ENCODE data around the gene URB2. TPM values are rescaled to one million over a fixed set of nuclear protein-coding genes. Genes with fewer than 3 reads are reported as not detected.

Gene URB2
- total RNA-seq, 1 experiment from 2014 or later = 24.6 TPM

DNA sequence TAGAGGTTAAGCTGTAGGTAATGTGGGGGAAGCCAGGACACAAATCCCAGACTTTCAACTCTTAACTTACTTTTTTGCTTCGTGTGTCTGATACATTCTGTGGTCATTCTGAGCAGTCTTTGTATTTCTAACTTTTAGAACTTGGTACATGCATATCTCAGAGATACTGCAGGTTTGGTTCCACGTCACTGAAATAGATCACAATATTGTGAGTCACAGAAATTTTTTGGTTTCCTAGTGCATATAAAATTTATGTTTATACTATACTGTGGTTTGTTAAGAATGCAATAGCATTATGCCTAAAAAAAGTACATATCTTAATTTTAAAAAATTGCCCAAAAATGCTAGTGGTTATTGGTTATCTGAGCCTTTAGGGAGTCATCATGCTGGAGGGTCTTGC is 3.2 kb downstream of the URB2 start:
- Mint-ChIP-seq H3K27ac (no peak overlapping the region), H3K9me3 (no peaks in the 10 kb centered on the region), H3K27me3 (ENCODE audit: low read depth) (no peaks in the 10 kb centered on the region), H3K4me3 (no peak overlapping the region), H3K36me3 (peaks cover 19% of the 10 kb centered on the region), H3K4me1 (peaks cover 18% of the 10 kb centered on the region)
- CTCF ChIA-PET = no interaction called here
- DNase-seq (ENCODE audit: low spot score) (no peak), ATAC-seq (no peak)
- TF ChIP-seq, protein P1, sequence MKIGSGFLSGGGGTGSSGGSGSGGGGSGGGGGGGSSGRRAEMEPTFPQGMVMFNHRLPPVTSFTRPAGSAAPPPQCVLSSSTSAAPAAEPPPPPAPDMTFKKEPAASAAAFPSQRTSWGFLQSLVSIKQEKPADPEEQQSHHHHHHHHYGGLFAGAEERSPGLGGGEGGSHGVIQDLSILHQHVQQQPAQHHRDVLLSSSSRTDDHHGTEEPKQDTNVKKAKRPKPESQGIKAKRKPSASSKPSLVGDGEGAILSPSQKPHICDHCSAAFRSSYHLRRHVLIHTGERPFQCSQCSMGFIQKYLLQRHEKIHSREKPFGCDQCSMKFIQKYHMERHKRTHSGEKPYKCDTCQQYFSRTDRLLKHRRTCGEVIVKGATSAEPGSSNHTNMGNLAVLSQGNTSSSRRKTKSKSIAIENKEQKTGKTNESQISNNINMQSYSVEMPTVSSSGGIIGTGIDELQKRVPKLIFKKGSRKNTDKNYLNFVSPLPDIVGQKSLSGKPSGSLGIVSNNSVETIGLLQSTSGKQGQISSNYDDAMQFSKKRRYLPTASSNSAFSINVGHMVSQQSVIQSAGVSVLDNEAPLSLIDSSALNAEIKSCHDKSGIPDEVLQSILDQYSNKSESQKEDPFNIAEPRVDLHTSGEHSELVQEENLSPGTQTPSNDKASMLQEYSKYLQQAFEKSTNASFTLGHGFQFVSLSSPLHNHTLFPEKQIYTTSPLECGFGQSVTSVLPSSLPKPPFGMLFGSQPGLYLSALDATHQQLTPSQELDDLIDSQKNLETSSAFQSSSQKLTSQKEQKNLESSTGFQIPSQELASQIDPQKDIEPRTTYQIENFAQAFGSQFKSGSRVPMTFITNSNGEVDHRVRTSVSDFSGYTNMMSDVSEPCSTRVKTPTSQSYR (CRISPR knock-in tag; IDR thresholded peaks at IDR 0.05) = no peak
- TF ChIP-seq ZNF263 (CRISPR knock-in tag; IDR thresholded peaks at IDR 0.05; ENCODE audit: low read depth) (no peak), ELF4 (CRISPR knock-in tag; IDR thresholded peaks at IDR 0.05; ENCODE audit: low read depth) (no peak), NR2C2 (CRISPR knock-in tag; IDR thresholded peaks at IDR 0.05) (no peak), ZNF138 (CRISPR knock-in tag; conservative IDR thresholded peaks at IDR 0.05) (no peak), RORB (CRISPR knock-in tag; IDR thresholded peaks at IDR 0.05) (no peak), MYBL2 (CRISPR knock-in tag; IDR thresholded peaks at IDR 0.05) (no peak), SMAD3 (CRISPR knock-in tag; IDR thresholded peaks at IDR 0.05; ENCODE audit: borderline replicate concordance) (no peak), FOXP1 (CRISPR knock-in tag; IDR thresholded peaks at IDR 0.05; ENCODE audit: borderline replicate concordance) (no peak), ZNF317 (CRISPR knock-in tag; IDR thresholded peaks at IDR 0.05; ENCODE audit: borderline replicate concordance, low read depth) (no peak), CREM (CRISPR knock-in tag; IDR thresholded peaks at IDR 0.05) (no peak), GRHL2 (CRISPR knock-in tag; IDR thresholded peaks at IDR 0.05; ENCODE audit: insufficient replicate concordance, severe bottlenecking) (no peak)
- TF ChIP-seq, protein P2, sequence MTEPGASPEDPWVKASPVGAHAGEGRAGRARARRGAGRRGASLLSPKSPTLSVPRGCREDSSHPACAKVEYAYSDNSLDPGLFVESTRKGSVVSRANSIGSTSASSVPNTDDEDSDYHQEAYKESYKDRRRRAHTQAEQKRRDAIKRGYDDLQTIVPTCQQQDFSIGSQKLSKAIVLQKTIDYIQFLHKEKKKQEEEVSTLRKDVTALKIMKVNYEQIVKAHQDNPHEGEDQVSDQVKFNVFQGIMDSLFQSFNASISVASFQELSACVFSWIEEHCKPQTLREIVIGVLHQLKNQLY (CRISPR knock-in tag; IDR thresholded peaks at IDR 0.05) = no peak
- TF ChIP-seq, protein P3, sequence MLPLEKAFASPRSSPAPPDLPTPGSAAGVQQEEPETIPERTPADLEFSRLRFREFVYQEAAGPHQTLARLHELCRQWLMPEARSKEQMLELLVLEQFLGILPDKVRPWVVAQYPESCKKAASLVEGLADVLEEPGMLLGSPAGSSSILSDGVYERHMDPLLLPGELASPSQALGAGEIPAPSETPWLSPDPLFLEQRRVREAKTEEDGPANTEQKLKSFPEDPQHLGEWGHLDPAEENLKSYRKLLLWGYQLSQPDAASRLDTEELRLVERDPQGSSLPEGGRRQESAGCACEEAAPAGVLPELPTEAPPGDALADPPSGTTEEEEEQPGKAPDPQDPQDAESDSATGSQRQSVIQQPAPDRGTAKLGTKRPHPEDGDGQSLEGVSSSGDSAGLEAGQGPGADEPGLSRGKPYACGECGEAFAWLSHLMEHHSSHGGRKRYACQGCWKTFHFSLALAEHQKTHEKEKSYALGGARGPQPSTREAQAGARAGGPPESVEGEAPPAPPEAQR (CRISPR knock-in tag; IDR thresholded peaks at IDR 0.05) = no peak
- TF ChIP-seq, protein P4, sequence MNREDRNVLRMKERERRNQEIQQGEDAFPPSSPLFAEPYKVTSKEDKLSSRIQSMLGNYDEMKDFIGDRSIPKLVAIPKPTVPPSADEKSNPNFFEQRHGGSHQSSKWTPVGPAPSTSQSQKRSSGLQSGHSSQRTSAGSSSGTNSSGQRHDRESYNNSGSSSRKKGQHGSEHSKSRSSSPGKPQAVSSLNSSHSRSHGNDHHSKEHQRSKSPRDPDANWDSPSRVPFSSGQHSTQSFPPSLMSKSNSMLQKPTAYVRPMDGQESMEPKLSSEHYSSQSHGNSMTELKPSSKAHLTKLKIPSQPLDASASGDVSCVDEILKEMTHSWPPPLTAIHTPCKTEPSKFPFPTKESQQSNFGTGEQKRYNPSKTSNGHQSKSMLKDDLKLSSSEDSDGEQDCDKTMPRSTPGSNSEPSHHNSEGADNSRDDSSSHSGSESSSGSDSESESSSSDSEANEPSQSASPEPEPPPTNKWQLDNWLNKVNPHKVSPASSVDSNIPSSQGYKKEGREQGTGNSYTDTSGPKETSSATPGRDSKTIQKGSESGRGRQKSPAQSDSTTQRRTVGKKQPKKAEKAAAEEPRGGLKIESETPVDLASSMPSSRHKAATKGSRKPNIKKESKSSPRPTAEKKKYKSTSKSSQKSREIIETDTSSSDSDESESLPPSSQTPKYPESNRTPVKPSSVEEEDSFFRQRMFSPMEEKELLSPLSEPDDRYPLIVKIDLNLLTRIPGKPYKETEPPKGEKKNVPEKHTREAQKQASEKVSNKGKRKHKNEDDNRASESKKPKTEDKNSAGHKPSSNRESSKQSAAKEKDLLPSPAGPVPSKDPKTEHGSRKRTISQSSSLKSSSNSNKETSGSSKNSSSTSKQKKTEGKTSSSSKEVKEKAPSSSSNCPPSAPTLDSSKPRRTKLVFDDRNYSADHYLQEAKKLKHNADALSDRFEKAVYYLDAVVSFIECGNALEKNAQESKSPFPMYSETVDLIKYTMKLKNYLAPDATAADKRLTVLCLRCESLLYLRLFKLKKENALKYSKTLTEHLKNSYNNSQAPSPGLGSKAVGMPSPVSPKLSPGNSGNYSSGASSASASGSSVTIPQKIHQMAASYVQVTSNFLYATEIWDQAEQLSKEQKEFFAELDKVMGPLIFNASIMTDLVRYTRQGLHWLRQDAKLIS (CRISPR knock-in tag; IDR thresholded peaks at IDR 0.05; ENCODE audit: borderline replicate concordance) = no peak
- TF ChIP-seq, protein P5, sequence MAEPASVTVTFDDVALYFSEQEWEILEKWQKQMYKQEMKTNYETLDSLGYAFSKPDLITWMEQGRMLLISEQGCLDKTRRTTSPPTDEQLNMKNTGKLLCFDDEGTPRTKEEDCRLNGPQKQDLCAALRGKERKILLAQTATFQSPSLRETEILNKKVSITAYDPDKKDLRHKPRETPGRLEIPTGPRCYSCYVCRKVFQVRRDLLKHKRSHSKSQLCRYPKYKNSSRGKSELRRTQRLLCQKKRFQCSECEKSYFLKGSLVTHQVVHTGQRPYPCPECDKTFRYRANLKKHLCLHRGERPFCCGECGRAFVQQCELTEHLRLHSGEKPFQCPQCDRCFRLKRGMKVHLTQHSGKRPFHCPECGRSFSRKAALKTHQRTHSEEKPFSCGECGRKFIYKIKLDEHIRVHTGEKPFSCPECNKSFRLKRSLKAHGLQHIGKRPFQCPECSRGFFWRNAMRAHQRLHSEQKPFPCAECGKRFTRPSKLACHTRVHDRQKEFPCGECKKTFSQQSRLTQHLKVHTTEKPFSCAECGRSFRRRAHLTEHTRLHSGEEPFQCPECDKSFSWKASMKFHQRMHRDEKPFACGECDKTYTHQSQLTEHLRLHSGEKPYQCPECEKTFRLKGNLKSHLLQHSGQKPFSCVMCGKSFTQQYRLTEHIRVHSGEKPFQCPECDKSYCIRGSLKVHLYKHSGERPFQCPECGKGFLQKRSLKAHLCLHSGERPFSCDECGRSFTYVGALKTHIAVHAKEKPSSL (CRISPR knock-in tag; conservative IDR thresholded peaks at IDR 0.05) = no peak
- TF ChIP-seq, protein P6, sequence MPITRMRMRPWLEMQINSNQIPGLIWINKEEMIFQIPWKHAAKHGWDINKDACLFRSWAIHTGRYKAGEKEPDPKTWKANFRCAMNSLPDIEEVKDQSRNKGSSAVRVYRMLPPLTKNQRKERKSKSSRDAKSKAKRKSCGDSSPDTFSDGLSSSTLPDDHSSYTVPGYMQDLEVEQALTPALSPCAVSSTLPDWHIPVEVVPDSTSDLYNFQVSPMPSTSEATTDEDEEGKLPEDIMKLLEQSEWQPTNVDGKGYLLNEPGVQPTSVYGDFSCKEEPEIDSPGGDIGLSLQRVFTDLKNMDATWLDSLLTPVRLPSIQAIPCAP (CRISPR knock-in tag; IDR thresholded peaks at IDR 0.05) = no peak
- TF ChIP-seq, protein P7, sequence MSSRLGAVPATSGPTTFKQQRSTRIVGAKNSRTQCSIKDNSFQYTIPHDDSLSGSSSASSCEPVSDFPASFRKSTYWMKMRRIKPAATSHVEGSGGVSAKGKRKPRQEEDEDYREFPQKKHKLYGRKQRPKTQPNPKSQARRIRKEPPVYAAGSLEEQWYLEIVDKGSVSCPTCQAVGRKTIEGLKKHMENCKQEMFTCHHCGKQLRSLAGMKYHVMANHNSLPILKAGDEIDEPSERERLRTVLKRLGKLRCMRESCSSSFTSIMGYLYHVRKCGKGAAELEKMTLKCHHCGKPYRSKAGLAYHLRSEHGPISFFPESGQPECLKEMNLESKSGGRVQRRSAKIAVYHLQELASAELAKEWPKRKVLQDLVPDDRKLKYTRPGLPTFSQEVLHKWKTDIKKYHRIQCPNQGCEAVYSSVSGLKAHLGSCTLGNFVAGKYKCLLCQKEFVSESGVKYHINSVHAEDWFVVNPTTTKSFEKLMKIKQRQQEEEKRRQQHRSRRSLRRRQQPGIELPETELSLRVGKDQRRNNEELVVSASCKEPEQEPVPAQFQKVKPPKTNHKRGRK (CRISPR knock-in tag; IDR thresholded peaks at IDR 0.05; ENCODE audit: borderline replicate concordance) = no peak
- POLR2A ChIA-PET = no interaction called here

All from WTC11 (cell line).